Stimulated activated CD8-positive, alpha-beta memory T cell treated with anti-CD3 and anti-CD28 coated beads, Interleukin-4, amount 100 ng/mL, for 1 hour (primary cell): Measurements from ENCODE around the gene PCDHB1.

Experiments
- DNase-seq, 2 donors: peaks; one replicate each; pipeline ENCODE4 v3.0.0-alpha.2; 2020; ENCODE audit warnings: low read depth in 2 of 2, low spot score in 1 of 2

PCDHB1 gene, protein sequence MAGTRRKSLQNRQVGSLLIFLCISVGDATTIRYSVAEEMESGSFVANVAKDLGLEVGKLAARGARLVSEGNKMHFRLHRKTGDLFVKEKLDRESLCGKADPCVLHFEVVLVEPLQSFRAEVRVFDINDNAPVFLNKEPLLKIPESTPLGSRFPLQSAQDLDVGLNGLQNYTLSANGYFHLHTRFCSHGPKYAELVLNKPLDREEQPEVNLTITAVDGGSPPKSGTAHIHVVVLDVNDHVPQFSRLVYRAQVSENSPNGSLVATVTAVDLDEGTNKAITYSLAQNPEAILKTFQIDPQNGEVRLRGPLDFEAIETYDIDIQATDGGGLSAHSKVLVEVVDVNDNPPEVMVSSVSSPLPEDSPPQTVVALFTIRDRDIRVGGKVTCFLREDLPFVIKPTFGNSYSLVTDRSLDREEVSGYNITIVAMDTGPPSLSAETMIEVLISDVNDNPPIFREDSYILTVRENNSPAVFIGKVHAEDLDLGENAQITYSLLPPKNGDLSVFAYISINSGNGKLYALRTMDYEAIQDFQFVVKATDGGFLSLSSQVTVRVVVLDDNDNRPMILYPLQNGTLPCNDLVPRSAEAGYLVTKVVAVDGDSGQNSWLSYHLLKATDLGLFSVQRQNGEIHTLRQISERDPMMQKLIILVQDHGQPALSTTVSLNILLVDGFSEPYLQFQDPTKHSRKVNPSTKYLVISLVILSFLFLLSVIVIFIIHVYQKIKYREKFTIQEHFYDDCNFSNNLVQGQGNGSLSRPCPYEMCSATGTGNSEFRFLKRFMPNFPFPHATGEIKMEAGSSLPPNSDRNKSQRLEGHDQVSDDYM

DNA sequence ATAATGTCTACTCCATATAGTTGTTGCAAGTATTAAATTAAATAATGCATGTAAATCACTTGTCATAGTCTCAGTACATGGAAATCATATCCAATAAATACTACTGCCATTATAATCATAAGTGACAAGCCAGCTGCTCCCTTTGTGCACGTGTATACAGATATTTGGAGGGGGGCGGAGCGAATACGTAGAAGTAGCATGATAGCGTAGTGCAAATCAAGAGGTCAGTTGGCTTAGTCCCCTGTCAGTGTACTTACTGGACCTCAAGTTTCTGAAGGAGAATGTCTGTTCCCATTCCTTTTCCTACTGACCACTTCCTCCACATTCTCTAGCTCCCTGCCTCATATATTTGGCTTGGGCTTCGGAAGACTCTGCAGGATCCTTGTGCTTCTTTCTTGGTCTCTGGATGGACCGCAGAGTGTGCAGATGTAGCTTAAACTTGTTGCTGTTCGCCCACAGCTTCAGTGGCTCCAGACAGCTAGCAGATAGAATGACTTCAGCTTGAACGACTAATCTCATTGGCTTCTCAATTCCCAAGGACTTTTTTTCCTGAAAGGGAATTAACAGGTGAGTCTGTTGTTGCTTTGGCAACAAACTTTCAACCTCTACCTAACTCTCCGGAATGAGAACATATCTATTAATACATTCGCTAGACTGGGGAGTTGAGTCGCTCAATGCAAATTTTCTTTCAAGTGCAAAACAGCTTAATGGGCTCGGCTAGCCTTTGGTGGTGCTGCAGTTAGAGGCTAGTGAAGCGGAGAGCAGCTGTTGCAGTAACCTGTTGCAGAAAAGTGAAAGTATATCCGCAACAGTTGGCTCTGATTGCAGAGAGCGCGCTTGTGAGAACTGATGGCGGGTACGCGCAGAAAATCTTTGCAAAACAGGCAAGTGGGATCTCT is at the start of gene PCDHB1:
TSS of gene PCDHB1 (plus strand) at position 753 of the 899 bp plus-strand sequence. CDS start at position 850, 97 bp downstream.
- DNase-seq = no peak

DNA sequence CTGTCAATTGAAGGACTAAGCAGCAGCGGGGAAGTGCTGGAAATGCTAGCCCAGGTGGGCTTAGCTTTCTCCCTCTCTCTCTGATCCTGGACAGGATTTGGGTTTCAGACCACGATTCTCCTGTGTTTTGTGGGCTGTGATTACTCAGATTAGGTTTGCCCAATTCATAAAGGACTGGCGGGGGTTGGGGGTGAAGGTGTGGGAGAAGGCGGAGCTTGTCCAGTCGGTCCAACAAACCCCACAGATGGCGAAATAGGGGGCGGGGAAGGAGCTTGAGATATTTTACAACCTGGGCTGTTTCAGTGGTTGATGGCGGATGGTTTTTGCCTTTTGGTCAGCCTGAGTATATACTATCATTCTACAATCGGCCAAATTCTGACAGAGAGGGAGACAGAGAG is 49.7 kb upstream of the PCDHB1 start:
- DNase-seq = no peak

DNA sequence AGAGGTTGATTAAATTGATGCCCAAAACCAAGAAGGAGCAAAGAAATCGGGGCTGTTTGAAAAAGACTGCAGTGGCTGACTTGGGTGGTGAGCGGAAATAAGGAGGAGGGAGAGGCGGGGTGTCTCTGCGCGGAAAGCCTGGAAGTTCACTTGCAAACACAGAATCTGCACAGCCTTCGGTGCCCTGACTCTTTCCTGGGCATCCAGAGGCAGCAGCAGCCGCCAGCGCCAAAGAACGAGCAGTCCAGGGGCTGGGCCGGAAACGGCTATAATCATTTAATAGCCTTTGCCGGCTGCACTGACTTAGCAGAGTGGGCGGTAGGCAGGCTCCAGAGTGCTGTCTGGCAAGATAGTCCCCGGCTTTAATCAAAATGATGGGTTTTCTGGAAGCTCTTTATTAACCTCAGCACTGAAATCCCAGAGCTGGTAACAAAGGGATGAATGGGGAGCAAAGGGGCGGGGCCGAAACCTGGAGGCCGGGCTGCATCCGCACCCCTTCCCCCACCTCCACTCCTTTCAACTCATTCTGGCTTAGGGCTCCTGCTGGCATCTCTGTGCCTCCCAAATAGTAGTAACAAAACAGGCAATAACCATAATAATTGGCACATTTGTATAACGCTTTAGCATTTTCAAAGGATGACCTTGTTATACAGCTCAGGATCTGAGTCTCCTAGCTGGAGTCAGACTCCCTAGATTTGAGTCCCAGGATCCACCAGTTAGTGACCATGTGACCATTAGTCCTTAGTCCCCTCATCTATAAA is 49.1 kb upstream of the PCDHB1 start:
- no peak for DNase-seq

DNA sequence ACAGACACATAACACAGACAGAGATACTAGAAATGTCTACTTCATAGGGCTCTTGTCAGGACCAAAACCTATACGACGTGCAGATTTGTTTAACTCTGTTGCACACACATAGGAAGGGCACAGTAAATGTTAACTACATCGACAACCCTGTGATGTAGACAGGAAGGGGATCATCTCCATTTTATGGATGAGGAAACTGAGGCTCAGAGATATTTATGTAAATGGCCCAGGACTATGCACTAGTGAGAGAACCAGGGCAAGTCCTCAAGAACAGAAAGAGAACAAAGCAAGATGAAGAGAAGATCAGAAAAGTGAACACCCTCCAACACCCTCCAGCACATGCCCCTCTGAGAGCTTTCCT is 48.6 kb upstream of the PCDHB1 start:
- DNase-seq = no peak

DNA sequence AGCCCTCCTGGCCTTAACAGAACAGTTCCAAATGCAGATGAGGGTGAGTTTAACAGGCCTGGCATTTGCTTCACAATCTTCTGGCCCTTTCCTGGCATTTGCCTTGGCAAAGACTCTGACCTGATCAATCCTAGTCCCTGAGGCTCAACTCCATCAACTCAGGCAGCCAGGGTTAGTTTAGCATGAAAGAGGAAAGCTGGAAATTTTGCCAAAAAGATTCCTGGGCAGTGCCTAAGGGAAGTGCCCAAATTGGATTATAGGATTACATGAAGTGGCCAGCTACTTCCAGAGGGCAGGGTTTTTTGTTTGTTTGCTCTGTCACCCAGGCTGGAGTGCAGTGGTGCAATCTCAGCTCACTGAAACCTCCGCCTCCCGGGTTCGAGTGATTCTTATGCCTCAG is 48.1 kb upstream of the PCDHB1 start:
- no peak for DNase-seq

DNA sequence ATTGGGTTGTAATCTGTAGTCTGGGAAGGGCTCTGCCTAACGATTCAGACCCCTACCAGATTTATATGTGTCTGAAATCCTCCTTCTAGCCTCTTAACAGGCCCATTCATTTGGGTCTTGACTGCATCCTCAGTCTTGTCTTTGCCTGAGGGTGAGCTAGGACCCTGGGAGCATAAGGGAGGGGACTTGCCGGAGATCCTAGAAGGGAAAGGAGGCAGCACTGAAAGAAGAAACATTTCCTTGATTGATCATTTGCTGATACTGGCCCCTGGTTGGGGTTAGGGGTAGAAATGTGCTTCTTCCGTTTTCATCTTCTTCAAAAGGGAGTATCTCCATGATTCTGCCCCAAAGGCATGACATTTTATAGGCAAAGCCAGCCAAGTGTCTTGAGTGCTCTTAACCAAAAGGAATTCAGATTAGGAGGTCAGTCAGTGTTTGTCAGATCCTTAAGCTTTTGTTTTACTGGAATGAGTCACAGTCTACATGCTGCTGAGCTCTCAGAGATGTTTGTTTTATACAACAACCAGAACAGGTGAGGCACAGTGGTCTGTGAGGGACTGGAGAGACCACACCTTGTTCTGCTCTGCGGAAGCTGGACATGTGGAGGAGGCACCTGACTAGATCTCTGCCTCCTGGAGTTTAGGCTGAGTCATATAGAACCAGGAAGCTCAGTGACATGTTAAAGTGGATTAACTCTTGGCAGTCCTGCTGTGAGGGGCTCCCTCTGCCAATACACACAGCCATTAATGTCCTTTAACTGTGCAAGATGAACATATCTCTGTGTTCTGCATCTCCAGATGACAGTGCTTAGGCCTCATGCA is 47.2 kb upstream of the PCDHB1 start:
- DNase-seq = no peak

DNA sequence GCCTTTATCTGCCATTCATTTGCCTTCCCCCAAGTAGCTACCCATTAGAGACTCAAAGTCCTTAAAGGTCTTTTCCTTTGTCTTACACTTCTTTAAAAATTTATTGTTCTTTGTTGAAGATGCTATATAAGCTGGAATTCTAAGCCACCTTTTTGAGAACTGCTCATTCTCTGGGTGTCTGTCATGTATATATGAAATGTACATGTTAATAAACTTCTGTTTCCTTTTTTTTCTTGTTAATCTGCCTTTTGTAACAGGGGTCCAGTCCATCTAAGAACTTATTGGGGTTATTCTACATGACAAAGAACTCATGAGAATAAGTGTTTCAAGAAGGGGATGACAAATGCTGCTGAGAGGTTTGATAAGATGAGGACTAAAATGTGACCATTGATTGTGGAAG is 43.4 kb upstream of the PCDHB1 start:
- no peak for DNase-seq

DNA sequence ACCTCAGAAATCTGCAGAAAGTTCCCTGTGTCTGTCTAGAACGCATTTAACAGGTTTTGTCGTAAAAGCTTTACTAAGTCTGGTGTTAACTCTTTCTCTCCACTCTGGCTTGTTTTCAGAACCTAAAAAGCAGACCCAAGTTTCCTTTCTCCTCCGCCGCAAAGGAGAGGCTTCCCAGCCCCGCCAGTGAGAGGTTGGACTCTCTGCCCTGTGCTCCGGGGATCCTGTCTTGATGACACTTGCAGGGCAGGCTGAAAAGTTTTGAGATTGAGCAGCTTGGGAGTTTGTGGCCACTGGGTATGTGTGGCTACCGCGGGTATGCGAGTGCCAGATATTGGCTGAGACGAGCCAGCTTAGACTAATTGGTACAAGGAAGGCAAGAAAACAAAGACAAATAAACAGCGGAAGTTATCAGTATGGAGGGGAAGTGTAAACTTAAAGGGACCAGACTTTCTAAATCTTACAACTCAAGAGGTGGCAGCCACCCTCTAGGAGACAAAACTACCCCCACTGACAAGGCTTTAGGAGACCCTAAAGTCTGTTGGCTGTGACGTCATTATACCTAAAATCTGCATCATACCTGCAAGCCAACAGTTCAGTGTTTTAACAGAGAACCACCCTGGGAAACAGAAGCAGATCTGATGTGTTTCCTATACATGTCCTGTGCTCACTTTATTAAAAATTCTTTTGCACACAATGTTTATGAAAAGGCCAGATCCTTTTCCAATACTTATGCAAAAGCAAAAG is 41.0 kb upstream of the PCDHB1 start:
- DNase-seq = no peak

DNA sequence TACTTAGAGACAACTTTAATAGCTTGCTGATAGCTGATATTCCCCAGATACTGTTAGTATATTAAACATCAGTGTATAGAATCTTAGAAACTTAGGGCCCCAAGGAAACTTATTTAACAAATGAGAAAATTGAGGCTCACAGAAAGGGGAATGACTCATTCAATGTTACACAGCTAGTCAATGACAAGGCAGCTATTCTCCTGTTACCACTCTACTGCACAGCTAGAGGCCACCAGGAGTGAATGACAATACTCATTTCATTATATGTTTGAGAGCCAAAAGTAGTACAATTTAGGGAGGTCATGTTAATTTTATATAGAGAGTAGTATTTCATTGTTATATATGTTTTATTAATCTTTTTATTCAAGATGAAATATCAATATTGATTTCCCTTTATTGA is 33.2 kb upstream of the PCDHB1 start:
- DNase-seq = no peak

DNA sequence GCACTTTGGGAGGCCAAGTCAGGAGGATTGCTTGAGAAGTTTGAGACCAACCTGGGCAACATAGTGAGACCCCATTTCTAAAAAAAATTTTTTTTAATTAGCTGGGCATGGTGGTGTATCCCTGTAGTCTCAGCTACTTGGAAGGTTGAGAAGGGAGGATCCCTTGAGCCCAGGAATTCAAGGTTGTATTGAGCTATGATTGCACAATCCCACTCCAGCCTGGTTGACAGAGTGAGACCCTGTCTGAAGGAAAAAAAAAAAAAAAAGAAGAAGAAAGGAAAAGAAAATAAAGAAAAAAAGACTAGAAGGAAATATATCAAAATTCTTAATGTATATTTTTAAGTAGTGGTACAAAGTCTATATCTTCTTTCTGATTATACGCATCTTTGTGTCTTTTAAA is 28.8 kb upstream of the PCDHB1 start:
- DNase-seq = no peak

DNA sequence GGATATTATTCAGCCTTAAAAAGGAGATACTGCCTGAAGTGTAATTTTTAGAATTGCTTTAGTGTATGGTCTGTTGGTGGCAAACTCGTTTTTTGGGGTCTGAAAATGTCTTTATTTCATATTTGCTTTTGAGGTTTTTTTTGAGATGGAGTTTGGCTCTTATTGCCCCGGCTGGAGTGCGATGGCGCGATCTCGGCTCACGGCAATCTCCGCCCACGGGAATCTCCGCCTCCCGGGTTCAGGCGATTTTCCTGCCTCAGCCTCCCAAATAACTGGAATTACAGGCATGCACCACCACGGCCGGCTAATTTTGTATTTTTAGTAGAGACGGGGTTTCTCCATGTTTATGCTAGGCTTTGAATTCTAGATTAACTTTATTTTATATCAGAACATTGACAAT is 20.2 kb upstream of the PCDHB1 start:
- DNase-seq = no peak

DNA sequence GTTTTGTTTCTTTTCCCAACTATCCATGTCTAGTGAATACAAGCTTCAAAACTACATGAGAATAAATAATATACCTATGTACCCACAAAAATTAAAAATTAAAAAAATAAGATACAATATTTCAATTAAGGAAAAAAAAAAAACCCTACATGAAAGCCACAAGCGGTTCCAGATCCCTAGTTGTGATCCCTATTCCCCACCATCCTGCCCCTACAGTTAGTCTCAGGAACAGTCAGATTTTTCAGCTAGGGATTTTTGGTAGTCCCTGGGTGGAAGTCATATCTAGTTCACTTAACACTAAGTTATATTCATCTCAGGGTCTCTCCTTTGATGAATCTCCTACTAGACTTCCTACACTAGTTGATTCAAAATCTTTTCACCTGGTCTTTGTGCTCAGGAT is 18.5 kb upstream of the PCDHB1 start:
- DNase-seq = no peak

DNA sequence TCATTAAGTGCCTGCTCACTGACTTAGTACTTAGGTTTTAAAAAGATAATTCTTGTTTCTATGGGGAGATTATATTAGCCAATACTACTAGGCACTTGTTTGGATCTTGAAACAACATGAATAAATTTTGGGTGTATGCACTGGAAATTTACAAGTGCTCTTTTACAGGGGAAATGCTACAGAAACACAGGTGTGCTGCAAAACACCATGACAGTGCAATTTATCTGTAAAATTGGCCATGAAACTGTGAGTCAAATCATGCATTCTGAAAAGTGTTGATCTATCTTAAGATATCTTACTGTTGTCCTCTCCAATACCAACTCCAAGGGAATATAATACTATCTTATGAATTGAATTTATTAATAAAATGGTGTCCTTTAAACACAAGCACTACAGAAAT is 12.1 kb upstream of the PCDHB1 start:
- DNase-seq = no peak

DNA sequence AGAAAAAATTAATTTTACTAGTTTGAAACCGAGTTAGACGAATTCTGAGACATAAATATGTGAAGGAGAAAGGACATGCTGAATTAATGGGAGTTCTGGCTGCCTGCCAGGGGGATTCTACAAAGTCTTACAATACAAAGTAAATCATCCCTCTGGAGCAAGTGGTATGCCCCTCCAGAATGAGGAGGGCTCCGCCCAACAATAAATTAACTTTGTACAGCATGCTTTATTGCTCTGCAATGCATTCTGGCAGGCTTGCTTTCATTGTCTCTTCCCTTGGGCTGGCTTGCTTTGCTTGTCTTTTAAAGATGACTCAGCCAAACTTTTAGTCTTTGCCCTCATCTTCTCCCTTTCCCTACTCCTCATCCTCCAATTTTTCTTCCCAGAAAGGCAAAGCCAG is 11.7 kb upstream of the PCDHB1 start:
- no peak for DNase-seq

DNA sequence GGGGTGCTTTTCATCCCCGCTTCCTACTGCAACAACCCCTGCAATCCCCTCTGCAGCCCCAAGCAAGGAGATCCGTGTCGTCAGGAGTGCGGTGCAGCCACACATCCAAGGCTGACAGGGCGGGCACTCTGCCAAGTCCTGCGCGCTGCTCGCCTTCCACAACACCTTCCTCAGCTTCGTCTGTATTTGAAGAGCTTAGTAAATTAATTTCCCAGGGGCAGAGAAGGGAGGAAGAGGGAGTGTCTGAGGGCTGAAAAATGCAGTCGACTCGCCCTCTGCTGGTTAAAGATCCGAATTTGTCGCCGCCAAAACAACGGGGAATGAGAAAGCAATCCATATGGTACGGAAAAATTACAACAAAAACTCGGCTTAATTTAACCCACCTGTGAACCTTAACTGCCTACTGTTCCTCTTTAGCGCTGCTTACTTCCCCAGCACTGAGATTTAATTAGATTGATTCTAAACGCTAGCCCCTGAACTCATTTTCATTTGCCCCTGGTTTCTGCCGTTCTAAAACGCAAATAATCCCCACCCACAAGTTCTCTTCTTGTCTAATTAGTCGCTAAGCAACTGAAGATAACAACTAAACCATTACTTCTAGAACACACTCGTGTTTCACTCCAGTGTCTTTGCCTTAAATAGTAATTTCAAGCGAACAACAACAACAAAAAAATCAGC is 10.9 kb upstream of the PCDHB1 start:
- no peak for DNase-seq

DNA sequence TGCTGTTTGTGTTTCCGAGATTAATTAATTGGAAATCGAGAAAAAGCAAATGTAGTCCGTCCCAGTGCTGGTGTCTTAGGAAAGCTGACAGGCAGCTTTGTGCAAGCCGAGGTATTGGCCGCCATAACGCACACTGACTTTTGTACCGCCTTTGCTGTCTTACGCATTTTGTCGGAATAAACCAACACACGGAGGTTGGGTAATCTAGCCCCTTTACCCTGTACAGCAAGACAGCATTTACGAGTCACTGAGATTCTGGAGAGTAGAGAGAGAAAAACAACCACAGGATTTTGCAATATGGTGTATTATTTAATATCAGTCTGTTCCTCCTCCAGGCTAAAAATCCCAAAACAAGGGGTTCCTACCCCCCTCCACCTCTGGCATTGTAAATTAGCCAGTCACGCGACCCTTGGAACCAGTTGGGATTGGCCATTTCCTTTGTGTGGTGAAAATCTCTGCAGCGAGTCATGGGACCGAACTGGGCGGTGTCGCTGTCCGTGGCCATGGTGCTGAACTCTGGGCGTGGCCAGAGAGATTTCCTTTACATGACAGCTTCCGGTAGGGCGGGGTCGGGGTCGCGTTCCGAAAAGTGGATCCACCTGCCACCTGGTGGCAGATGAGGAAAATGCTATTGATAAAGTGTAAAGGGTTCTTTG is 10.3 kb upstream of the PCDHB1 start:
- DNase-seq = peak in 1 of 2 donors; percentile 10

DNA sequence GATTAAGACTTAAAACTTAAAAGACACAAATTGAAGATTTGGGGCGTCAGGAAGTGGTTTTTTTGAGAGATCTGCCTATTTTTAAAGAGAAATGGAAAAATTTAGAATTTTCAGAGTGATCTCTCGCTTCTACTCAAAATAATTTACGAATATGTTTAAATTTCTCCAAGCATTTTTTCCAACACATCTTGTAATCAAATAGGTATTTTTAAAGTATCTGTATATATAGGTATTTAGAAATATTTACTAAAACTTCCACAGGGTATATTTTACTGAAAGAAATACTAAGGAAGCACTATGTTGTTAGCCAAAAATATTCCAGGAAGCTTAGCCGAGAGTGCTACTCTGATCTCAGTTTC is 9.8 kb upstream of the PCDHB1 start:
- no peak for DNase-seq

DNA sequence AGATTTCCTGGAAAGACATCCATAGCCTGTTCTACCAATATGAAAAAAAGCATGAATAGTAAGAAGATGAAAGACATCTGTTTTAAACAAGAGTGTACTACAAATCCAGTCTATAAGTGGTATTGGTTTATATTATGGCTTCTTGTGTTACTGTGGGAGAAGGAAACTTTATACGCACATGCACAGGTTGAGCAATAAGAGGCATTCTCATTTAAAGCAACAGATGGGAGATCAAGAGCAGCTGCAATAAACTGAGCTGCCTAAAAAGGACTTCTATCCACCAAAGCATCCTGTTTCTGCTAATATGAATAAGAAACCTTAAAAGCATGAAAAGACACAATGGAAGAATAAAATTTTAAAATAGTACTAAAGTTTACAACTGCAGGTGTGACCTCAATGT is 8.6 kb upstream of the PCDHB1 start:
- no peak for DNase-seq
